Measurements from ENCODE around the gene MYT1.

The MYT1 gene

DNA sequence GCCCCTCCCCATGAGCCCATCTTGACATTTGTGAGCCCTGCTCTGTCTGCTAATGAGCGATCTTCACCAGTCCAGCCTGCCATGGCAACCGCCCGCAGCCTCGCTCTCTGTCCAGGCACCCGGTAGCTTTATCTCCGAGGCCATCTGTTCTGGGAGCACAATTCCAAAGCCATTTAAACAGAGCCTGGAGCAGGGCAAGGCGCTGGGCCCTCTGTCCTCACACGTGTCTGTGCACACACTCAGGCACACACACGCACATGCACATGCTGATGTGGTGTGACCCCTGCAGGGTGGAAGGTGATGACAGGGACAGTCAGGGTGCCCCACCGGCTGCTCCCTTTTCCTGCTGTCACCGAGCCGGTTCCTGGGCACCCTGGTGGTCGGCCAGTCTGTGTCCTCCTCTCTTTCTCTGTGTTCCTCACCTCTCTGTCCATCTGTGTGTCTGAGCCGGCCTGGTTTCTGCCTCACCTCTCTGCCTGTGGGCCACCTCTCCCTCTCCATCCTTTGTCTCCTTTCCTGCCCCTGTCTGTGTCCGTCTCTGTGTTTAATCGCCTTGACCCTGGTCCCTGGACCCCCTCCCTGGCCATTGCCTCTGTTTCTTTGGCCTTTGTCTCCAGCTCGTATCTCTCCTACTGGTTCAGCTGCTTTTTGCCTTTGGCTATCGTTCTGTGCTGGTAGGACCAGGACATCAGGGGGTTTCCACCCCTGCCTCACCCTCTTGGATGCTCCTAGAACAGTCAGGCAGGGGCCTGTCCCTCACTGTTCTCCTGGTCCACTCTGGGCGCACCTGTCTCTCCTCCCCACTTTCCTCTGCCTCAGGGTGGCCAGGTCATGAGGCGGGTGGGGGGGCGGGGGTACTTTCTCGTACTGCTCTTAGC, 8.8 kb upstream of the MYT1 start:
- no peak for DNase-seq (ENCODE audit: low spot score)

DNA sequence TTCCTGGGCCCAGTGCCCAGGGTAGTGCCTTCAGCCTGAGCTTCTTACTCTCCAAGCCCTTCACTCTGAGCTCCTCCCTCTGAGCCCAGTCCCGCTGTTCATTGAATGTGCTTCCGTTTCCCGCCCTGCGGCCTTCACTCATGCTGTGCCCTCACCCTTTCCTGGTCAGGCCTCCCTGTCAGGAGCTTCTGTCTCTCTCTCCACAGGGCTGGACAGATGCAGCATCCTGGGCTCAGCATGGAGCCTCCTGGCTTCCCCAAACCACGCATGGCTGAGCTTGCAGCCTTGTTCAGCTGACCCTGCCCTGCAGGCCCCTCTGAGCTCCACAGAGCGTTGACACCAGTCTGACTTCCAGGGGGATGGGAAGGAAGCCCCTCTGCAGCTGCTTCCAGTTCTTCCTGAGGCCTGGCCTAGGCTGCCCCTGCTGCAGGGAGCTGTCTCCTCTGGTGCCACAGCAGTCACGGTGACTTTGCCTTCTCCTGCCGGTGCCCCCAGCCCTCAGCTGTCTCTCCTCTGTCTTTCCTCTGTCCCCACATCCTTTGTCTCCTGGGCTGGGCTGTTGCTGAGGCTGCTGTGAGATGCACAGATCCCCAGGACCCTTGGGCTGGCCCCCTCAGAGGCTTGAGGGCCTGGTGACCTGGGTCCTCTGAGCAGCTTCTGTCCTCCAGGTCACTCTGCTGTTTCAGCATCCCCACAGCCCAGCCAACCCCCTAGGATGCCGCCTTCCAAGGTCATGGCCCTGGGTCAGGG, 7.9 kb upstream of the MYT1 start:
- DNase-seq (ENCODE audit: low spot score): no peak

DNA sequence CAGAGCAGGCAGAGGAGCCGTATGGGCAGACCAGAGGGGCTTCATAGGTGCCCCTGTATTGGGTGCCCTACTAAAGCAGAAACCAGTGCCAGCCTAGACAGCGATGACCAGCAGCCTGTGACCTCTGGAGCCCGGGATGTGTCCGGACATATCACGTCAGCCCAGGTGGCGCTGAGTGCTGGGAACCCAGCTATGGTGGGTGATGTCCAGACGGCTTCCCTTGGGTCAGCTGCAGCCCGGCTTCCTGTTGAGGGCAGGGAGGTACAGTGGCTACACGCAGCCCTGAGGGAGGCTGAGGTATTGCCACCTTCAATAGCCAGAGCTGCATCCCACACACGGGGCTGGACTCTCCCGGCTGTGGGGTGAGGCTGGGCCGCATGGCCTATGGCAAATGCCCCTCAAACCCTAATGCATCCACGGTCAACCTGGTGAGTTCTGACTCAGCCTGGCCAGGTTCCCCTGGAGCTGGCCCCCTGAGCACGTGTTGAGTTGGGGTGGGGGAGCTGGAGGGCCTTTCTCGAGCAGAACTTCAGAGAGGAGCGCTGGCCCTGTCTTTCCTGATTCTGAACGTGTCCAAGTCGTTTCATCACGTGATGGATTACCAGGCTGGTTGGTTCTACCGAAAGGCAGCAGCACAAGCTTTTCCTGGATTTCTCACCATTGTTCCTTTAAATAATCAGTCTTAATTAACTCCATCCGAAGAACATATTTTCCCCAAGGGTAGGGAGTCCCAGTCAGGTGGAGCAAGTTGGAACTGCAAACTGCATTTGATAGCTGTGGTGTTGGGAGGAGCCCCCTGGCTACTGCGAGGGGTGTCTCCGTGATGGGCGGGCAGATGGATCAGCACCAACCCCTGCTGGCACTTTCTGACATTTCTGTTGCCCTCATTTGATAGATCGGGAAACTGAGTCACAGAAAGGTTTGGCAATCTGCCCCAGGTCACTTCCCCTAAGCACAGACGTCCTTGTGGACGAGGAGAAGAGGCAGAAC, 7.1 kb upstream of the MYT1 start:
- no peak for DNase-seq (ENCODE audit: low spot score)

DNA sequence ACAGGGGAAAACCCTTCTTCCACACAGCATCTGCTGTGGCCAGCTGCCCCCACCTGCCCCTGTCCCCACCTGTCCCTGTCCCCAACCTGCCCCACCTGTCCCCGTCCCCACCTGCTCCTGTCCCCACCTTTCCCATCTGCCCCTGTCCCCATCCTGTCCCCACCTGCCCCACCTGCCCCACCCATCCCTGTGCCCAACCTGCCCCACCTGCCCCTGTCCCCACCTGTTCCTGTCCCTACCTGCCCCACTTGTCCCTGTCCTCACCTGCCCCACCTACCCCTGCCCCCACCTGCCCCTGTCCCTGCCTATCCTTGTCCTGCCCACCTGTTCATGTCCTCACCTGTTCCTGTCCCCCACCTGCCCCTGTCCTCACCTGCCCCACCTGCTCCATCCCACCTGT, 6.4 kb upstream of the MYT1 start:
- DNase-seq (ENCODE audit: low spot score): no peak

DNA sequence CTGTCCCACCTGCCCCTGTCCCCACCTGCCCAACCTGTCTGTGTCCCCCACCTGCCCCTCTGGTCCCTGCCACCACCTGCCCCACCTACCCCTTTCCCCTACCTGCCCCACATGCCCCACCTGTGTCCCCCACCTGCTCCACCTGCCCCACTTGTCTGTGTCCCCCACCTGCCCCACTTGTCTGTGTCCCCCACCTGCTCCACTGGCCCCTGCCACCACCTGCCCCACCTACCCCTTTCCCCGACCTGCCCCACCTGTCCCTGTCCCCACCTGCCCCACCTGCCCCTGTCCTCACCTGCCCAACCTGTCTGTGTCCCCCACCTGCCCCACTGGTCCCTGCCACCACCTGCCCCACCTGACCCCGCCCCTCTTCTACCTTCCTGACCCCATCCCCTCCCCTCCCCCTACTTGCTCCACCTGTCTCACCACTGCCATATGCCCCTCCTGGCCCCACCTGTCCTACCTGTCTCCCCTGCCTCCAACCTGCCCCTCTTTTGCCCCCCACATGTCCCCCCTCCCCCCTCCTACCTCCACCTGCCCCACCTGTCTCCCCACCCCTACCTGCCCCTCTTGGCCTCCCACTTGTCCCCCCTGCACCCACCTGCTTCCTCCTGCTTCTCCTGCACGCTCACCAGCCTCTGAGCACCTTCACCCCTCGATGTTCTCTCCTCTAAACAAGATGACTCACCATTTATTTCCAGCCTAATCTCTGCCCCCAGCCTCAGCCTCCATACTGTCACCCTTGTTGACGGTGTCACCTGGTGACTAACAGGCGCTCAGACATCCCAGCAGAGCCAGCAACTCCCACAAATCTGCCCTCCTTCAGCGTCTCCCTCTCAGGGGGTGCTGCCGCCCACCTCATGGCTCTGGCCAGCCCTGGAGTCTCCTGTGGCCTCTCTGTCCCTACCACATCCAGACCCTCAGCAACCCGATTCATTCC, 5.6 kb upstream of the MYT1 start:
- no peak for DNase-seq (ENCODE audit: low spot score)

DNA sequence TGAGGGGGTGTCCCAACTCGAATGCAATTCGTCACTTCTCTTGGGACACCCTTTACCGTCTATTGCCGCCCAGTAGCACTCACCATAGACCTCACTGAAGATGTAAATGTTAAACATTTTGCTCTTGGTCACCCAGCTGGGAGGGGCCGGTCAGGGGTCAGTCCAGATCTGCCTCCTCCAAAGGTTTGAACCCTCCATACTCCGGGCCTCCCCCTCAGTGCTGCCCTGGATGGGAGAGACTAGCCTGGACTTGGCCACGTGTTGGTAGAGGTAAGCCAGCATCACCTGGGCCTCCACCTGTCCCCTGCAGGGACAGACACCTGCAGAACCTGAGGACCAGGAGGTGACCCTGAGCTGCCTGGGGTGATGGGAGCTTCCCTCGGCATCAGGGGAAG, 5.0 kb upstream of the MYT1 start:
- DNase-seq (ENCODE audit: low spot score): no peak

DNA sequence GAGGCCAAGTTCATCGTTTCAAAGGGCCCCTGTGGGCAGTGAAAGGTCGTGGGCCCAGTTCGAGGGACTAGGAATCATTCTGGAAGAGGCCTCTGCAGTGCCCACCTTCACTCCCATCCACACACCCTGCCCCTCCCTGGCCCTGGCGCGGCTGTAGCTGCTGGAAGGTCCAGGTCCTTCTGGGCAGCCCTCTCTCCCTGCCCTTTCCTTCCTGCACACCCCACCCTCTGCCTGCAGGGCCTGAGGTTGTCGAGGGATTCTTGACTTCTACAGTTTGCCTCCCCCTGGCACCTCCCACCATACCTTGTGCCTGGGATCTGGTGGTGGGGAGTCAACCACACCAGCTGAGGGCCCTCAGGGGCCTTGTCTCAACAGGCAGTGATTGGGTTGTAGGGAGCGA, 4.5 kb upstream of the MYT1 start:
- no peak for DNase-seq (ENCODE audit: low spot score)

DNA sequence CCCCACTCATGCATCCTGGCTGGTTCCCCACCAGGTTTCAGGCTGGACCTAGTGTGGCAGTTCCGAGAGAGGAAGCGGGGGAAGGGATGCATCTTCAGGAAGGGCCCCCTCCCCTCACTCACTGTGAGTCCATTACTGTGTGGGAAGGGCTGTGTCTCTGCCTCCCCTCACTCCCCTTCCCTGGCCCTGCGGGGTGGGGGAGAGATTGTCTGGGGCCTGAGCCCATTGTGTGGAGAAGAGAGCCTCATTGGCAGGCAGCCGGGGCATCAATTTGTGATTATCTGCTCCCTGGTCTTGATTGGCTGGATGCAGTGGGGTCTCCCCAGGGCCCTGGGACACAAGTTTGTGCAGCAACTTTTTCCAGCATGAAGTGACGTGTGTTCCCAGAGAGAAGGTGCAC, 4.1 kb upstream of the MYT1 start:
- no peak for DNase-seq (ENCODE audit: low spot score)

DNA sequence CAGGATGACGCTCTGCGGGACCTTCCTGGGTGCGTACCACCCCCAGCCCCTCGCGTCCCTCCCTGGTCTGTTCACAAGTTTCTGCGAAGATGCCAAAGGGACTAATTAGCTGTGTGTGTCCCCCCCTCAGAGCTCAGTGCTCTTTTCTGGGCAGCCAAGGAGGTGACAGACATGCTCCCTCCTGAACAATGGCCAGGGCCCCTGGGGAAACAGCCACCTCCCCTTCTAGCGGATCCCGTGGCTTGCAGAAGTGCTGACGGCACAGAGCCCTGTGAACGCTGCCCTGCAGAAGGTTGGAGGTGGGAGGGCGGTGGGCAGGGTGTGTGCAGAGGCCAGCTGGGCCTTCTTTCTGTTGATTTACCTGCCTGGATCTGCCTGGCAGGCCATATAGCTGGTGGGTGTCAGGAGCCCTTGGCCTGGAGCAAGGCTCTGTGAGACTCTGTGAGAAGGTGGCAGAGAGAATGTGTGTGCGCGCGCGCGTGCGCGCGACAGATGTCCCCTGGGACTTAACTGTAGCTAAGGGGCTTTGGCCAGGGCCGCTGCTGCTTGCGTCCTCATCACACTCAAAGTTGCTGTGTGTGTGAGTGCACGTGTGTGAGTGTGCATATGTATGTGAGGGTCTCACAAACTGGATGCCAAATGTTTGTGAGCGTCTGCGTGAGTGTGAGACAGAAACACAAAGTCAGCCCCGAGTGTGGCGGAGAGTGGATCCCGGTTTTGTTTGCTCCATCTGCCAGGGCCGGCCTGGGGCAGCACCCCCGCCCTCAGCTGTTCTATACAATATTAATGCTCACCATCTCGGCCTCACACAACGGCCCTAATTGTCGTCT, 3.5 kb upstream of the MYT1 start:
- DNase-seq (ENCODE audit: low spot score): no peak

DNA sequence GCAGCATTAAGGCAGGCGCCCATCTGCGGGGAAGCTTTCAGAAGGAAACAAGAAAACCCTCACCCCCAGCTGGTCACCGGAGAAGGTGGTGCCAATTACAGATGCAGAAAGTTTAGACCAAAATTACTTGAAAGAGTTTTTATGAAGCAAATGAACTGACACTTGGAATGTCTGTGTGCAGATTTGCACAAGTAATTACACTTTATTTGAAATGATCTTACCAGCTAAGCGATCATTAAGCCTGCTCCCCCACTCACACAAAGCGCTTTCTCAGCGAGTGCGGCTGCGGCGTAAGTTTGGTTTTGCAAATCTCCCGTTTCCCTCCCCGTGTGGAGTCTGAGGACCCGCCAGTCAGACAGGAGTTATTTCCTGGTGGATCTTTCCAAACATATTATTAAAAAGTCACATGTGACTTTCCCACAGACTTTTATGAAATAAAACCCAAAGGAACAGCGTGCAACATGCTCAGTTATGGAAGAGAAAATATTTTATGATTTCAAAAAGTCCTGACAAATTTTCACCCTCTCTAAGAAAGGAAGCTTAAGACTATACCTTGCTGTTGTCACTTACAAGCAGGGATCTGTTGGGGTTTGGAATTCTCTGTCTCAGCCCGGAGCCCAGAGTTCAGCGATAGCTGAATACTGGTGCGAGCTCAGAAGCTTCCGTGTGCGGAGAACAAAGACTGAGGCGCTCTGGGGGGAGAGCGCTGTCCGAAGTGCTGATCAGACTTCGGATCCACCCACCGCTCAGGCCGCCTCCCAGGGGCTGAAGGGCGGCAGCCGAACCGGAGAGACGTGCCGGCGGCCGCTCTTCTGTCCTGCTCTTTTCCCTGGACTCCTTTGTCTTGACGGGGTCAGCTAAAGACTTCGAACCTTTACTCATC, 2.7 kb upstream of the MYT1 start:
- DNase-seq (ENCODE audit: low spot score): peak; percentile 3

DNA sequence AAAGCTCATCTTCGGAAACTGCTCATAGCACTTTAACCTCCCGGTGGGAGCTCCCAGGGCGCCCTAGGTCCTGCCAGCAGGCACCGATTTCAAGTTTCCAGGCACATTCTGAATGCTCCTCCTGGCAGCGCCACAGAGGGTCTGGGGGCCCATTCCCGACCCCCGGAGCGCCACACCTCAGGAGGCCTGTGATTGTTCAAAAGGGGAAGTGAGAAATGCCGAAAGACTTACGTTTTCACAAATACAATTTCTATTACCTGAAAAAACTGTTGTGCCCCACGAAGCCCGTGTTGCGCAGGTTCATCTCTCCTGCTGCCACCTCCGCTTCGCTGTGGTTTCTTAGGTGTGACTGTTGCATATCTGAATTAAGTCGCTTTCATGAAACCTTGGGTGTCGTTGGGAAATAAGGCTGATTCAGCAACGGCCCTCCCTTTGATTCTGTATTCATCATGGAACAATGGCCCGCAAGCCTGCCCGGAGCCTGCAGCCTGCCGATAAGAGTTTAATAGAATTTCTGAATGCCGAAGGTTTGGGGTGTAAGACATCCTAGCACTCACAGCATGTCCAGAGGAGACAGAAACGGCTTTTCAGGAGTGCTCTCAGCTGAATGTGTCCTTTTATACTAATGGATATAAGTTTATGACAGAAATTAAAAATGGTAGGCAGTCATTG, 1.9 kb upstream of the MYT1 start:
- no peak for DNase-seq (ENCODE audit: low spot score)

DNA sequence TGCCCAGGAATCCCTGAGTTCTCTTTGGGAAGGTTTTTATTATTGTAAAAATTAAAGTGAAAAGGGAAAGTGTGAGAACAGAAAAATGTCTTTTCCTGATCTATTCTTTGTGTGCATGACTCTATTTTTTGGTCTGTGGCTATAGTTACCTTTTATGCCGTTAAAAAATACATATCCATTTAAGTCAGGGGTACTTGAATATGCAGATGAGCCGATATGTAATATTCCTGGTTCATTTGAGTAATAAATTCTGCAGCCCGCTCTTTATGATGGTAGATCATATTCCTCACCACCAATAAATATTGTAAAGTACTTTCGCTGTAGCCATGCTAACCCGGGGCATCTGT, 503 bp upstream of the MYT1 start:
- no peak for DNase-seq (ENCODE audit: low spot score)

DNA sequence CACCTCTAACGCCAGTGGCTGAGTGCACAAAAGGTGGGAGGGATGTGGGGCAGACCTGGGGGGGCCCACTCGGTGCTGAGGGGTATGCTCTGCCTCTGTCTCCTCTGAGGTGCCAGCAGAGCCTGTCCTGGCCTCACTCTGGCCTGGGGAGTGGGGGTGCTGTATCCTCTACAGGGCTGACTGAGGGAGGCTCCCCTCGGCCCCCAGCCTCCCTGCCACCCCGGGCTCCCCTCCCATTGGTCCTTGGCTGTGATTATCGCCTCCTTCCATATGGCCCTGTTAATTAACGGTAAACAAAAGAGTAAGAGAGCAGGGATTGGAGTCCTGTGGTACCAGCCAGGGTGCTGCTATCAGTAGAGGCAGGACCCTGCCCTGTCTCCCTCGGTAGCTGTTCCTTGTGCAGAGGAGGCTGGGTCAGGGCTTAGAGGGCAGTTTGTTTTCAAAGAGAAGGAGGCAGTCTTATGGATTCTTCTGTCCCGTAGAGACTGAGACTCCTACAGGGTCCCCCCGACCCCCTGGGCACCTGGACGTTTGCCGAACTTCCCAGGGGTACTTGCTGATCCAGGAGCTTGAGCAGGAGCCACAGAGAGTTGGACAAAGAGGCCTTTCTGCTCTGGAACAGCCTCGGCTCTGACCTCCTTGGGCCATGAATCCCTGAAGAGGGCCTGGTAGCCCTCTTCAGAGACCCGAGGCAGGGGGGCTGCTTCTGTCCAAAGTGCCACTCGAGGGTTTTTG, 1.8 kb downstream of the MYT1 start:
- DNase-seq (ENCODE audit: low spot score): no peak

DNA sequence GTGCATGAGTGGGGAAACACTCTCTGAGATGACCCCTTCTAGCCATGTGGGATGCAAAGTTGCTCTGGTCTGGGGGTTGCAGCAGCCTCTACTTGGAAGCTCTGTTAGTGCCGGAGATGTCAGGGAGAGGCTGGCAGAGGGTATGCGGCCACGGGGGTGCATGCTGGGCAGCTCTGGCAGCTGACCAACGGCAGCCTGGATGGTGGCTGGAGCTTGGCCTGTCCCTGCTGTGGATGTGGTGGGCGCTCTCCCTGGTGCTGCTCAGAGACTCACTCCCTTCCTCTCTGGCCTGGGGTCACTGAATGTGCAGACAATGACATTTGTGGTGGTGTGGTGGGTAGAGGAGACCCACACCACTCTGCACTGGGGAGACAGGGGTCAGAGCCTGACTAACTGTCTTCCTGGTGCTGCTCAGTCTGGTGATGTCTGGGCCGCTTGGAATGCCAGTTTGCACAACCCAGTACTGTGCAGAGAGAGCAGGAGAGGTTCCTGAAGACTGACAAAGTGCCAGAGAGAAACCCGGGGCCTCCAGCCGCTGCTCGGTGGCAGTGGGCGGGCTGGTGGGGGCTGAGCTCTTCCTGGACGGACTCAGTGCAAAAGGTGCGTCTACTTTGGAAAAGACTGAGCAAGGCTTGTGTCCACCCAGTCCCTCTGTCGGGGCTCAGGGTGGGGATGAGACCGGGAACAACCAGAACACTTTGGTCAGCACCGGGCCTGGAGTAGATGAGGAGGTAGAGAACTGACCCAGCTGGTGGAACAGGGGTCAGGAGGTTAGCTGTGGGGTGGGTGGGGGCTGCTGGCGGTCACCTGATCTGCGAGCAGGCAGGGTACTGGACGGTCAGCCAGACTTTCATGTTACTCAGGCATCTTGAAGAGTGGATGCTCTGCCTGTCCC, 2.7 kb downstream of the MYT1 start:
- no peak for DNase-seq (ENCODE audit: low spot score)

DNA sequence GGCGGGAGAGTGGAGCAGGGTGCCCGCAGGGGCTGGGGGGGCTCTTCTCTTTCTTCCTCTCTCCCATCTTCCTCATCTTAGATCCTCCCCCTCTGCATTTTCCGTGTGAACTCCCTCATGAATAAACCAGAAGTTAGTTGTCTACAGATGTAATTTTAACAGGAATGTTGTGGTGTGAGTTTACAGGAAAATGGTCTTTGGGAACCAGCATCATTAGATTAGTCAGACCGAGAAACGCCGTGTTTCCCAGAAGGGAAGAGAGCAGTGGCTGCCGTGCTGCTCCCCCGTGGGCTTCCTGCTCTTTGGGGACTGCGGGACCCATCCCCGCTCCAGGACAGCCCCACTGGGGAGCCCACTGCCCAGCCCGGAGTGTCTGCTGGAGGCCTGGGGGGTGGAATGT, 3.4 kb downstream of the MYT1 start:
- no peak for DNase-seq (ENCODE audit: low spot score)

DNA sequence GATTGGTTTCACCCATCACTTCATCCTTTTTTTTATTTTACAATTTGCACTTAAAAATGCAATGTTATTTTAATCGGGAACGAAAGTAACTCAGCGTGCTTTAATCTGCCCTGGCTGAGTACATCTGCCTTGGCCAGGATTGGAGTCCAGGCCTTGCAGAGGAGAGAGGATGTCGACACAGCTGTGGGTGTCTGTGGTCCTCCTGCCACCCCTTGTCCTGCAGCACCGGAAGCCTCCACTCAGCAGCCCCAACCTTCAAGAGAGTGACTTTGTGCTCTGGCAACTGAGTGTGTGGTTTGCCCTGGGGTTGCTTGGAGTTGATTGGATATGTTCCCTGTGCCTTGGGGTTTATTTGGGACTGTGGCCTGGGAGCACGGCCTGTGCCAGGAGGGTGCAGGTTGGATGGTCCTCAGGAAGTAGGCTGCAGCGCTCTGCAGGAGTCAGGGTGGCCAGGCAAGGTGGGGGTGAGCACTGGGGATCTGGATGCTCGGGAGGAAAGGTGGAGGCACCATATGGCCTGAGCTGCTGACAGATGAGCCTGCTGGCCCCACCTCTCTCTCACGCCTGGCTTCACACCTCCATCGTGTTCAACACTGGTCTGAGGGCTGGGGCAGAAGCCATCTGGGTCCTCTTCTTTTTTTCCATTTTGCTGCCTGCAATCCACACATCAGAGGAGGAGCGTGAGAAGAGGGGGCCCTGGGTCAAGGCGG, 4.3 kb downstream of the MYT1 start:
- no peak for DNase-seq (ENCODE audit: low spot score)

All from LoVo (cell line).